GM18520 (cell line): ENCODE measurements around the gene LCN2.
"Not testable (repeated sequence)": the region's sequence is repeated elsewhere in the genome, so short reads cannot be mapped to it uniquely, and the experiment has no call there.

ENCODE experiments used
- ATAC-seq: cut with Tn5 transposase; IDR thresholded peaks from one replicate; pipeline ENCODE4 v1.9.1; 2021; ENCODE audit not compliant: unreplicated experiment

LCN2 gene

DNA sequence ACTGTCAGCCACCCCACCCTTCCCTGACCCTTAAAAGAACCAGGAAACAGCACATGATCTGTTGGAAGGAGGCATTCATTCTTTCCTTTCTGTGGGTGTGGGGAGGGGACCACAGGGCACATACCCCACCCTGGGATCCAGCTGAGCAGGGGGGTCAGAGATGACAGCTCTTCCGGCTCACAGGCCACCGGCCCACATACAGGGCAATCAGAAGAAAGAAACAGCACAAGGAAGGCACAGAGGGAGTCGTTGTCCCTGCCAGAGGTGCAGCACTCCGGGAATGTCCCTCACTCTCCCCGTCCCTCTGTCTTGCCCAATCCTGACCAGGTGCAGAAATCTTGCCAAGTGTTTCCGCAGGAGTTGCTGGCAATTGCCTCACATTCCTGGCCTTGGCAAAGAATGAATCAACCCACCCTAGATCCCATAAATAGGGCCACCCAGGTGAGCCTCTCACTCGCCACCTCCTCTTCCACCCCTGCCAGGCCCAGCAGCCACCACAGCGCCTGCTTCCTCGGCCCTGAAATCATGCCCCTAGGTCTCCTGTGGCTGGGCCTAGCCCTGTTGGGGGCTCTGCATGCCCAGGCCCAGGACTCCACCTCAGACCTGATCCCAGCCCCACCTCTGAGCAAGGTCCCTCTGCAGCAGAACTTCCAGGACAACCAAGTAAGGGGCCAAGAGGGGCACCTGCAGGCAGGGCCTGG, at the start of gene LCN2:
TSS of gene LCN2 (plus strand) at position 453 of the 701 bp plus-strand sequence. CDS start at position 526, 73 bp downstream.
- no peak for ATAC-seq

GRCh38 chr9:128099932-128100491, 49.2 kb upstream of the LCN2 start:
- ATAC-seq, result no peak

DNA sequence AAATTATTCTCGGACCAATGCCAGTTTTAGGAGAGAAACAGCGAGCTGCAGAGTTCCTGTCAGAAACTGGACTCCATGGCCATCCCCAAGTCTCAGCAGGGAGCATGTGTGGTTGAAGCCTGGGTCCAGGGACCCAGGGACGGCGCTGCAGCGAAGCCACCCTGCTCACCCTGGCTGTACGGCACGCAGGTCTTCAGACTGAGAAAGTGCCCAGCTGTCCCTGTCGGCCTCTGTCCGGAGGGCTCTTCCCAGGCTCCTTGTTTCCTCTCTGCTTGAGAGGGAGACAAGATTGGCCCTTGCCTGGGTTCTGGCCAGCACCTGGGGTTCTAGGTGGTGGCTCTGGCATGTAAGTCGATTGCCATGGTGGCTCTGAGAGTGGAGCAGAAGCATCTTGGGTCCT, 48.7 kb upstream of the LCN2 start:
- ATAC-seq, result no peak

GRCh38 chr9:128101231-128101661, 48.0 kb upstream of the LCN2 start:
- no peak for ATAC-seq

DNA sequence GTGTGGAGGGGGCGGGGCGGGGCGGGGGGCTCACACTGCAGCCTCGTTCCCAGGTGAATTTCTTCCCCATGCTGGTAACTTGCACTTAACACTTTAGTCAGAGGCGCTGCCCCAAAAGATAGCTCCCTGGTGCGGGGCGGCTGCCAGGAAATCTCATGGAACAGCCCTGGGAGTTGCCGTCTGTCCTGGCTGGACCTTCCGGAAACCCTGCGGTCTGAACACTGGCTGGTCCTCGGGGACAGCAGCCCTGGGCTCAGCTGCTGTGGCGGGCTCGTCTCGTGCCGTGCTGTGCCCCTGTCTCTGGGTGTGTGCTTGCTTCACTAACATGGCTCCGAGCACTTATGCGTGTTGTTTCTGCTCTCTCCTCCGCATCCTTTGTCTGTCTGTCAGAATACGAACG, 47.6 kb upstream of the LCN2 start:
- ATAC-seq, result no peak

- no peak for ATAC-seq
Observed at GRCh38 chr9:128102196-128102595, 47.1 kb upstream of the LCN2 start.

DNA sequence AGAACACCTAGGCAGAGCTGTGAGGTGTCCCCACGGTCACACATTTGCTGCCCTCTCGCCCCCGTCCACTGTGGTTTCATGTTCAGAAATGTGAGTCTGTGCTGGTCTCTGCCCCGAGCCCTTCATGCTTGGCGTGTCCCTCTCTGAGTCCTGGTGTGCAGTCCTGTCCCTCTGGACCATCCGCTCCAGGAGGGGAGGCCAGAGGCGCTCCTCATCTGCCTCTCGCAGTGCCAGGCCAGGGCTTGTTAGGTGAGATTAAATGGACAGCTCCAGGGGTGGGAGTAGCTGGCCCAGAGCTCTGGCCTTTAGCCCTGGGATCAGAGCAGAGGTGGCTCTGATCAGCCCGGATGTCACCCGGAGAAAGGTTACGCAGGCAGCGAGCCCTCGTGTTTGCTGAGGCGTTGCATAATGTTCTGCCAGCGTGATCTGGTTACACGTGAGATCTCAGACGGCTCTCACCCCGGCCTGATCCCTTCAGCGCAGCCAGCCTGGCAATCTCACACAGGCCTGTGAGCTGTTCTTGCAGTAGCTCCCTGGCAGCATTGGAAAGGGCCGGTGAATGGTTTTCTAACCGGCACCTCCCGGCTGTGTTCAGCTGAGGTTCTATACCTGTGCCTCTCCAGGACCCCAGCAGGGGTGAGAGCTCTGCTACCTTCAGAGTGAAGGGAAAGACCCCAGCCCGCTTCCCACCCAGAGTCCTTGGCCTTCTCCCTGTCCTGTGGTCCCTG, 46.2 kb upstream of the LCN2 start:
- no peak for ATAC-seq

- no peak for ATAC-seq
Observed at GRCh38 chr9:128103589-128103962, 45.7 kb upstream of the LCN2 start.

DNA sequence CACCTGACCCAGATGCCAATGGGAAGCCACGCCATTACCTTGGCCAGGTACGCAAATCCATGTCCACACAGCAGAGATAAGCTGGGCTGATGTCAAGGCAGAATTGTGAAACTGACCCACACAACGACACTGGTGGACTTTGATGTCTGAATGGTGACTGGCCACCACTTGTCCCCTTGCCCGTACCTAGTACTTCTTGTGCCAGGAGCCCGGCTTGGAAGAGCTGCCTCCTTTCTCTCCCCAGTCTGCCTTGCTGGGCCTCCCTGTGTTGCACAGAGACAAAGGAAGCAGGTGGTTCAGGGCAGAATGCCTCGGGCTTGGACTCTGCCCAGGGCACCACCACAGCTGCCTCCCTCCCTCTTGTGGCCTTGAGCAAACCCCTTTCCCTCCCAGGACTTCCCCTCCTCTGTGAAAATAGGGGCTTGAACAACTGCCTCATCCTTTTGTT, 45.1 kb upstream of the LCN2 start:
- ATAC-seq, result no peak

GRCh38 chr9:128105538-128106175, 43.6 kb upstream of the LCN2 start:
- no peak for ATAC-seq

- ATAC-seq, result no peak
Observed at GRCh38 chr9:128106181-128106939, 42.9 kb upstream of the LCN2 start.

DNA sequence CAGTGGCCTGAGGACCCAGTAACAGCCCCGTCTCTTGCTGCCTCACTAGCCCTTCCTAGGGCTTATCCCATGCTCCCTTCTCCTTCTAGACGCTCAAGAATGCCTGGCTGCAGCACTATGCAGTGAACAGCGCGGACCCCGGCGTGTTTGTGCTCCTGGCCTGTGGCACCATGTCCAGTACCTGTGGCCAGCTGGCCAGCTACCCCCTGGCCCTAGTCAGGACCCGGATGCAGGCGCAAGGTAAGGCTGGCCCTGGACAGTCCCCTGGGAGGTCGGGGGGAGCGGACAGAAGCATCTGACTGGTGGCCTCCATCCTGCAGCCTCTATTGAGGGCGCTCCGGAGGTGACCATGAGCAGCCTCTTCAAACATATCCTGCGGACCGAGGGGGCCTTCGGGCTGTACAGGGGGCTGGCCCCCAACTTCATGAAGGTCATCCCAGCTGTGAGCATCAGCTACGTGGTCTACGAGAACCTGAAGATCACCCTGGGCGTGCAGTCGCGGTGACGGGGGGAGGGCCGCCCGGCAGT, 42.2 kb upstream of the LCN2 start:
- no peak for ATAC-seq

DNA sequence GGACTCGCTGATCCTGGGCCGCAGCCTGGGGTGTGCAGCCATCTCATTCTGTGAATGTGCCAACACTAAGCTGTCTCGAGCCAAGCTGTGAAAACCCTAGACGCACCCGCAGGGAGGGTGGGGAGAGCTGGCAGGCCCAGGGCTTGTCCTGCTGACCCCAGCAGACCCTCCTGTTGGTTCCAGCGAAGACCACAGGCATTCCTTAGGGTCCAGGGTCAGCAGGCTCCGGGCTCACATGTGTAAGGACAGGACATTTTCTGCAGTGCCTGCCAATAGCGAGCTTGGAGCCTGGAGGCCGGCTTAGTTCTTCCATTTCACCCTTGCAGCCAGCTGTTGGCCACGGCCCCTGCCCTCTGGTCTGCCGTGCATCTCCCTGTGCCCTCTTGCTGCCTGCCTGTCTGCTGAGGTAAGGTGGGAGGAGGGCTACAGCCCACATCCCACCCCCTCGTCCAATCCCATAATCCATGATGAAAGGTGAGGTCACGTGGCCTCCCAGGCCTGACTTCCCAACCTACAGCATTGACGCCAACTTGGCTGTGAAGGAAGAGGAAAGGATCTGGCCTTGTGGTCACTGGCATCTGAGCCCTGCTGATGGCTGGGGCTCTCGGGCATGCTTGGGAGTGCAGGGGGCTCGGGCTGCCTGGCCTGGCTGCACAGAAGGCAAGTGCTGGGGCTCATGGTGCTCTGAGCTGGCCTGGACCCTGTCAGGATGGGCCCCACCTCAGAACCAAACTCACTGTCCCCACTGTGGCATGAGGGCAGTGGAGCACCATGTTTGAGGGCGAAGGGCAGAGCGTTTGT, 41.6 kb upstream of the LCN2 start:
- ATAC-seq, result no peak

GRCh38 chr9:128108269-128109049, 40.8 kb upstream of the LCN2 start:
- ATAC-seq, result no peak

- no peak for ATAC-seq
Observed at GRCh38 chr9:128109050-128109709, 40.1 kb upstream of the LCN2 start.

DNA sequence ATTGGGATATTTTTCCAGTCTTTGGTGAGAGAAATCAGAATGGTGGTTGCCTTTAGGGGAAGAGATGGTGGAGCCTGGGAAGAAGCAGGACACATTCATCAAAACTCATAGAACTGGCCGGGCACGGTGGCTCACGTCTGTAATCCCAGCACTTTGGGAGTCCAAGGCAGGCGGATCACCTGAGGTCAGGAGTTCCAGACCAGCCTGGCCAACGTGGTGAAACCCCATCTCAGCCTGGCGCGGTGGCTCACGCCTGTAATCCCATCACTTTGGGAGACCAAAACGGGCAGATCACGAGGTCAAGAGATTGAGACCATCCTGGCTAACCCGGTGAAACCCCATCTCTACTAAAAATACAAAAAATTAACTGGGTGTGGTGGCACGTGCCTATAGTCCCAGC, 37.5 kb upstream of the LCN2 start:
- not testable (repeated sequence) for ATAC-seq

GRCh38 chr9:128113526-128114325, 35.5 kb upstream of the LCN2 start:
- no peak for ATAC-seq
